Dermis blood vessel endothelial cell (primary cell): Measurements from ENCODE around the gene NBEAL2. TPM values are rescaled to one million over a fixed set of nuclear protein-coding genes. Genes with fewer than 3 reads are reported as not detected.
"Not testable (repeated sequence)": the region's sequence is repeated elsewhere in the genome, so short reads cannot be mapped to it uniquely, and the experiment has no call there.

ENCODE experiments used
- DNase-seq: peaks from one replicate; pipeline ENCODE4 v3.0.0; 2010
- total RNA-seq: library from RNA; depleted of rRNA; stranded (reverse); fragments of >200 nt; gene quantifications from 2 replicates; pipeline ENCODE4 v1.2.3, GENCODE V29; 2014

Gene NBEAL2
- total RNA-seq, 1 donor from 2014 or later, result 30.6 TPM

GRCh38 chr3:46962427-46962826 lies 17.0 kb upstream of the NBEAL2 start:
- no peak for DNase-seq

GRCh38 chr3:46962990-46963389 lies 16.5 kb upstream of the NBEAL2 start:
- DNase-seq, result no peak

DNA sequence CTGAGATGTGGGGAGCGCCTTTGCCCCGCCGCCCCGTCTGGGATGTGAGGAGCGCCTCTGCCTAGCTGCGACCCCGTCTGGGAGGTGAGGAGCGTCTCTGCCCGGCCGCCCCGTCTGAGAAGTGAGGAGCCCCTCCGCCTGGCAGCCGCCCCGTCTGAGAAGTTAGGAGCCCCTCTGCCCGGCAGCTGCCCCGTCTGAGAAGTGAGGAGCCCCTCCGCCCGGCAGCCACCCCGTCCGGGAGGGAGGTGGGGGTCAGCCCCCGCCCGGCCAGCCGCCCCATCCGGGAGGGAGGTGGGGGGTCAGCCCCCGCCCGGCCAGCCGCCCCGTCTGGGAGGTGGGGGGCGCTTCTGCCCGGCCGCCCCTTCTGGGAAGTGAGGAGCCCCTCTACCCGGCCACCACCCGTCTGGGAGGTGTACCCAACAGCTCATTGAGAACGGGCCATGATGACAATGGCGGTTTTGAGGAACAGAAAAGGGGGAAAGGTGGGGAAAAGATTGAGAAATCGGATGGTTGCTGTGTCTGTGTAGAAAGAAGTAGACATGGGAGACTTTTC lies 15.4 kb upstream of the NBEAL2 start:
- not testable (repeated sequence) for DNase-seq

DNA sequence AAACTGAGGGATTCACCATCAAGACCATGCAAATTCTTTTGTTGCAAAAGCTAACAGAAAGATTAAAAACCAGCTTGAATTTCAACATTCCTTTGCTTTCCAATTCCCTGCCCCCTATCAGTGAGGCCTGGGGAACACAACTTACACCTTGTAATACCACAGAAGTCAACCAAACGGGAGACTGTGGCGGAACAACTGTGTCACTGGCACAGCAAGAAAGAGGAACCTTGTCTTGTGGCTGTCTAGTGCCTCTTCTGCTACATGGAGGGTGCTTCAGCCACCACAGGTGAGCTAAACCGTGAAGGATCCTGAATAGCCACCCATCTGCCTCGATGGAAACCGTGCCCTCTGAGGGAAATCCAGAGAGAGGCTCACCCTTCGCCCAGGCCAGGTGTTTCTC lies 14.3 kb upstream of the NBEAL2 start:
- no peak for DNase-seq

GRCh38 chr3:46966811-46967210 lies 12.7 kb upstream of the NBEAL2 start:
- DNase-seq, result no peak

- no peak for DNase-seq
Measured at GRCh38 chr3:46968783-46969428, 10.6 kb upstream of the NBEAL2 start.

DNA sequence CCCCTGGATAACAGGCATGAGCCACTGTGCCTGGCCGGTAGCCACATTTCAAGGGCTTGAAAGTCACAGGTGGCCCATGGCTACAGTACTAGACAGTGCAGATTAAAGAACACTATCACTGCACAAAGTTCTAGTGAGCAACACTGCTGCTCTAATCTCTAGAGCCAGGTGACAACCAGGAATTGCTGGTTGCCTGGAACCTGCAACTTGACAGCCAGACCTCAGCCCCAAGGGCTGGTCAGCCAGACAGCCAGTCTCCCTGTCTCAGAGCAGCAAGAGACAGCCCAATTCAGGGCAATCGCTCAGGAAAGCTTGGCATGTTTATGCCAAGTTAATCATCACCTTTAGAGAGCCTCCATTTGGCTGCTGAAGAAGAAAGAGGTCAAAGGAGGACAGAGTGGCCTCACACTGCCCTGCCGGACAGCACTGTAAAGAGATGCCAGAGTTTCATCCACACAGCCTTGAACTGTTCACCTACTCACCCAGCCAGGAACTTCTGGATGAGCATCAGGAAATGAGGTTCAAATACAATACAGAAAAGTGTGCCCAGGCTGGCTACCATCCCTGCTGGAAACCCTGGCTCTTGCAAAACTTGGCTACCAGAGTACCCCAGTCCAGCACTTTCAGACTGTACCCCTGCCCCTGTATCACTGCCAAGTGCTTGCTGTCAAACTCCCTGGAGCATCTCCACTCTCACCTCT lies 8.9 kb upstream of the NBEAL2 start:
- DNase-seq, result peak; percentile 47

- DNase-seq, result no peak
Measured at GRCh38 chr3:46971151-46971550, 8.3 kb upstream of the NBEAL2 start.

DNA sequence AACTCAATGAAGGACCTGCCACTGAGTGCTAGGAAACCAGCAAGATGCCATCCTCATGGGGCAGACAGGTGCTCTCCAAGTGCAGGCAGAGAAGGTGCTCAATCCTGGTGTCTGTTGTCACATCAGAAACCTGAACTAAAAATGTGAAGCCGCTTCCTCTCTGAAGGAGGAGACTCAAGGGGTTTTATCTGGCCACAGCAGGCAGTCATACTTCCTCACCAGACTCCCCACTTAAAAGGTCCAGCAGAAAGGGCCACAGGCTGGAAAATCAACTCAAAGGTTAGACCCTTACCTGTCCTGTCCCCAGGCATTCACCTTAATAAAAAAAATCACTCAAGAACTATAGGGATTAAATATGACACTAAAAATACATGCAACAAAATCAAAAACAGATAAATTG lies 7.7 kb upstream of the NBEAL2 start:
- DNase-seq, result no peak

DNA sequence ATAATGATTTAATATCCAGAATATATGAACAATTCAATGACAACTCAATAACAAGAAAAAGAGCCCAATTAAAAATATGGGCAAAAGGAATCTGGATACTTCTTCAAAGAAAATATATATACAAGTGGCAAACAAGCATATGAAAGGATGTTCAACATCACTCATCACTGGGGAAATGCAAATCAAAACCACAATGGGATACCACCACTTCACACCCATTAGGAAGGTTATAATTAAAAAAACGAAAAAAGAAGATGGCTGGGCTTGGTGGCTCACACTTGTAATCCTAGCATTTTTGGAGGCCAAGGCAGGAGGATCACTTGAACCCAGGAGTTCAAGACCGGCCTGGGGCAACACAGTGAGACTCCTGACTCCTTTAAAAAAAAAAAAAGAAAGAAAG lies 7.1 kb upstream of the NBEAL2 start:
- no peak for DNase-seq

DNA sequence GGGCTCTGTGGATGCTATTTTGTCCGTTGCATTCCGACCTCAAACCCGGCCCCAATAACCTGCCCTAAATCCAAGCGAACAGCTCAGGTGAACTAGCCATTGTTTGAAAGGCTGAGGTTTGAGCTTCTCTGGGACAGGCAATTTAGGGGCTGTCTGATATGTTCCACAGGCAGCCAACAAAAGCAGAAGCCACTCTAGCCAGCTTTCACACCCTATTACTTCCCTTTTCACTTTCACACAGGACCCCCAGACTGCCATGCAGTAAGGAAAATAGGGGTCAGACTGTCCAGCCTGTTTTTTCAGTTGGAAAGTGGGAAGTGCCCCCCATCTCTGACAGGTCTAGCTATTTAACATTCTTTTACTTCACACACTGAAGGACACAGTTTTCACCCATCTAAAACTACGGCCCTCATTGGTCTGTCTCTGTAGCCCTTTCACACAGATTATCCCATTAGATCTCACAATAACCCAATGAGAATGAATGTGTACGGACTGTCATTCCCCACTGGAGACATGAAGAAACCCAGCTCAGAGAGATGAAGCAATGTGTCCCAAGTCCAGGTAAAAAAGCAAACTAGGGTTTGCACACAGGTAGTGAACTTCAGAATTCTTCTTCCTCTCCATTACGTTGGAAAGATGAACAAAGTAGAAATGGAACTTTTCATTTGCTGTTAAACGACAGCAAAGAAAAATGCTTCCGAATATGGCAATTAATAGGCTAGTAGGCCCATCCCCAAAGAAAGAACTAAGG lies 4.9 kb upstream of the NBEAL2 start:
- DNase-seq, result no peak

DNA sequence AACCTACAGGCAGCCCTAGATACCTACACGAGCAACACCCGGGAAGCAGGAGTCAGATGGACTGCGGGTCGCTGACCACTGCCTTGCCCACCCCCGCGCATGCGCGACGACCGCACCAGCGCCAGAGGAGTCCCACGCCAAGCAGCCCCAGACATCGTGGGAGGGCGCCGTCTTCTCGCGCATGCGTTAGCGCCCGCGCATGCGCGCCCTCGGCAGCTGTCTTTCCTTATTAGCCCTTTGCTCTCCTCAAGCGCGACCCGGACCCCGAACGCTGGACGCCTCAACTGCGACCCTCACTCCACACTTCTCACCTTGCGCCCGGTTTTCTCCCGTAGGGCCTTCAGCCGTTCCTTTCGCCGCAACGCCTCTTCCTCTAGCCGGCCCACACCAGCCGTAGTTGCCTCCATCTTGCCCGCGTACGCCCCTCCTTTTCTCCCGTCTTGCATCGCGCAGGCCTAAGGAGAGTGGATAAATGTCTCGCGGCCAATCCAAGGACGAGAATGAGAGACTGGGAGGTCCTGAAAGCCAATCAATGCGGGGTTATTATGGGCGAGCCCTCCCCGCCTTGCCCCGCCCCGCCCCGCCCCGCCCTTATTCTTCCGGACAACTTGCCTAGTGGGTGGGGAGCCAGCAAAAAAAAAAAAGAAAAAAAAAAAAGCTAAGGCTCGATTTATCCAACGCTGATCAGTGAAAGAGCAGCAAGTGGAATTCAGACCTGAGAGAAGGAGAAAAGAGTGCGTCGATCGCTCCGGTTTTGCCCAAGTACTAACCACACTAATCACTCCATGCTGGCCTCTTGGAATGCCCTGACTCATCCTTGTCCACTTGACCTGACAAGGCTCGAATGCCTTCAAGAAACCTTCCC lies 2.9 kb upstream of the NBEAL2 start, which contains the start of gene CCDC12:
Gene CCDC12, minus strand, starts transcription at position 420 of the 865 bp plus-strand sequence. Its CDS starts 13 bp downstream, at position 407.
- peak; percentile 99 for DNase-seq

DNA sequence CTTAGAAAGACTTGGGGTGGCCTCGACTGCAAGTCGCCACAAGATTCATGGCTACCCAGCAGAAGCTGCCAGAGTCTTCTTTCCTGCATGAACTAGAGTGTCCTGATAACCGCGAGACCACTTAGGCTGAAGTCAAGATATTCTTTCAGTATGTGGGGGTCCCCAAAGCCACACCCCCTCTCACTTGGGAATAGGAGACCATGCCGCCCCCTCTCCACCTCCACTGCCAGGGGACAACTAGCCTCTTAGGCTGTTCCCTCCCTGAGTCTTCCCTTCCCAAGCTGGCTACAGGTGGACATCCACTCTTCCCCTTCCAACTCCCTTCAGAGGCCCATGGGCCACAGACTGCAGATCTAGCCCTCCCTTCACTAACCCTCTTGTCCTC lies 1.7 kb upstream of the NBEAL2 start:
- no peak for DNase-seq

DNA sequence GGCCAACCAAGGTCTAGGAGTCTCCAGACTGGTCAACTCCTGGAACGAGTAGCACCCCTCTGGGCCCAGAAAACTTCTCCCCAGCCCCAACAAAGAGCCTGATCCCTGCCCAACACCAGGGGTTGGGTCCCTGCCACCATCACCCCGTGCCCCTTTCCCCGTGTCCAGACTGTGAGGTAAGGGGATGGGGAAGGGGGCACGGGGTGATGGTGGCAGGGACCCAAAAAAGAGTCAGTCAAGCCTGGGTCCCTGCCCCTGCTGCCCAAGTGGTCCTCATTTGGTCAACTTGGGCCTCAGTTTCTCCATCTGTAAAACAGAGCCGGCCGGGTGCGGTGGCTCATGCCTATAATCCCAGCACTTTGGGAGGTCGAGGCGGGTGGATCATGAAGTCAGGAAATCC lies 1.1 kb upstream of the NBEAL2 start:
- DNase-seq, result no peak

DNA sequence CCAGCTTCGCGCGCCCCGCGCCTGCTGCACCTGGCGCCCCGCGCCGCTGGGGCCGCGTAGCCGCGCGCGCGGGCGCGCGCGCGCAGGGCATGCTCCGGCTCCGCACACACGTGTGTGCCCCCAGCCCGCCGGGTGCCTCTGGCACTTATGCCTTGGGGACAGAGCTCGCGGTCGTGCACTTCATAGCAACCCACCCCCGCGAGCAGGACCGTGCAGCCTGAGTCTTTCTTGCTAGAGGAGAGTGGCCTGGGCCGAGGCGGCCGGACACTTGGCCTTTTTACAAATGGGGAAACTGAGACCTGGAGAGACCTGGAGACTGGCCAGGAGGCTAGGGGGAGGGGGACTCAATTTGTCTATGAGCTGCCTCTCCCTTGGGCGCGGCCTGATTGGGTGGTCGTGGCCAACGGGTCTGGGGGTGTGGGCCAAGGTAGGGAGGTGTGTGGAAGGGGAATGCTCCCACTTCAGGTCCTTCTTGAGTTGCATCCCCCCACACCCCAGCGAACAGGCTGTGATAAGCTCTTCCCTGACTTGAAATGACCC lies 562 bp downstream of the NBEAL2 start:
- DNase-seq, result no peak

DNA sequence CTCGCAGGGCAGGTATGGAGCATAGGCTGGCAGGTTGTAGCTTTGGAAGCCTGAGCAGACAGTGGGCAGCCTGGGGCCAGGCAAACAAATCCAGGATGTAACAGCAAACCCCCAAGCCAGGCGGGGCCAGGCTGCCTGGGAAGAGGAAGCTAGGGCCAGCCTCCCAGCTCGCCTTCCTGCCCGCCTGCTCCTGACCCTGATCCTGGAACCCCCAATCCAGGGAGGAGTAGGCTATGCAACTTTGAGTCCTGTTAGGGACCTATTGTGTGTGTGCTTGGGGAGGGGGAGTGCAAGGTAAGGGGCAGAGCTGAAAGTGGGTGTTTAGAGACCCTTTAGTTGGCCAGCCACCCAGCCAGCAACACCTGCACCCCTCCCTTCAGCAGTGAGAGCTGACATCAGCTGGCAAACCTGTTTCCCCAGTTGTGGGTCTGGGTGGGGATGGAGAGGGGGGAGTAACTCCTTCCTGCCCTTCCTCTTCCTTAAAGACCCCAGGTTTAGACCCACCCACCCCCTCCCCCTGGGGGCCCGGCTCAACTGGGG lies 2.5 kb downstream of the NBEAL2 start:
- peak; percentile 65 for DNase-seq

GRCh38 chr3:46982546-46982945 lies 3.1 kb downstream of the NBEAL2 start:
- no peak for DNase-seq

GRCh38 chr3:46984591-46985459 lies 5.4 kb downstream of the NBEAL2 start:
- DNase-seq, result no peak

DNA sequence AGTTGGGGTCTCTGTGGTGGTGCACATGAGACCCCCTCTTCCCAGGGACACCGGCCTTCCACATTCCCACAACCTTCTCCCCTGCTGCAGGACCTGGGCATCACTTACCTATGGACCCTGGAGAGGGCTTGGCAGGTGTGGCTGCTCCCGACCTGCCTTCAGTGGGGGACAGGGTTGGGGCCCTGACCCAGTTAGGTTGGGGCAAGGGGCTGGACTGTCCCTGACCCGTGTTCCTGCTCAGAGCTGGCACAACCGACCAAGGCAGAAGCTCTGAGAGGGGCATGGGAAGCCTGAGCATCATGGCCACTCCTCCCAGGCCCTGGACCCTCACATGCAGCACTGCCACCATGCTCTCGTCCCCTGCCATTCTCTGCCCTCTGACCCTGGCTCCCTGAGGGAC lies 6.1 kb downstream of the NBEAL2 start:
- no peak for DNase-seq

DNA sequence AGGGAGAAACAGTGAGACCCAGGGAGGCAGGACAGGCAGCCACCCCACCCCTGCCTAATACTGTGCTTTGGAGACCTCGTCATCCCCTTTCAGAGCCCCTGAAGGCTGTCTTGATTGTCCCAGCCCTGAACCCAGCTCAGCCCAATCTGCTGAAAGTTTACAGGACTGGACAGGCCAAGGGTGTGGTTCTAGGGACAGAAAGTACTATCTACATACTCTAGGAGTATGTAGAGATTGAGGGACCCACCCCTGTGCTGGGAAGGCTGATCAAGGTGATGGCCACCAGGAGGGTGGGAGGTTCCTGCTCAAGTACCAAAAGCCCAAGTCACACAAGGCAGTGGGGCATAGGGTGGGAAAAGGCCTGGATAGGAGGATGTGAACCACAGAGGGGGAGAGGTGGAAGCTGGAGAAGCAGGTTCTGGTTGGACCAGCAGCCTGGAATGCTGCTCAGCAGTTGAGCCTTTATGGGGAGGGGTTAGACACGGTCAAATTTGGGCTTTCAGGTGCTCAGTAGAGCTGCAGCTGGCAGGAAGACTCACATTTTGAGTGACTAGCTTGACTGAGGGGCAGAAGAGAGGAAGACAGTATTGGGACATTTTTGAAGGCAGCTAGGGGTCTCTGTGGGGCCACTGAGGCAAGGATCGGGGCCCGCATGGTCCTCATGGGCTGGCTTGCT lies 6.7 kb downstream of the NBEAL2 start:
- no peak for DNase-seq
